Liver (tissue), 9 donors: Measurements from ENCODE around the gene SURF2. TPM values are rescaled to one million over a fixed set of nuclear protein-coding genes. Genes with fewer than 3 reads are reported as not detected.

Experiments
- DNase-seq: peaks from one replicate; pipeline ENCODE4 v3.0.0-alpha.2; 2017; ENCODE audit warnings: low spot score
- H3K27ac ChIP-seq, 2 donors: one replicate each; pipeline ENCODE4 v1.7.0; 2013; ENCODE audit warnings: inconsistent platforms in 2 of 2, low read length in 2 of 2, control low read depth in 1 of 2, low read depth in 1 of 2, mild to moderate bottlenecking in 1 of 2
- H3K27me3 ChIP-seq, 4 donors: one replicate each; pipeline versions ENCODE4 v1.6.1 to v1.7.0; 2013; ENCODE audit warnings: low read length in 3 of 4, inconsistent platforms in 1 of 4, mild to moderate bottlenecking in 1 of 4, moderate library complexity in 1 of 4; ENCODE audit not compliant: control insufficient read depth in 4 of 4, insufficient read depth in 4 of 4
- H3K36me3 ChIP-seq, 4 donors: one replicate each; pipeline versions ENCODE4 v1.6.1 to v1.7.0; 2013; ENCODE audit warnings: low read length in 3 of 4, mild to moderate bottlenecking in 3 of 4, low read depth in 1 of 4, moderate library complexity in 1 of 4; ENCODE audit not compliant: control insufficient read depth in 4 of 4, insufficient read depth in 3 of 4
- H3K4me1 ChIP-seq, 4 donors: one replicate each; pipeline versions ENCODE4 v1.6.1 to v1.7.0; 2013; ENCODE audit warnings: low read length in 3 of 4, mild to moderate bottlenecking in 3 of 4, moderate library complexity in 1 of 4; ENCODE audit not compliant: control insufficient read depth in 4 of 4, insufficient read depth in 4 of 4
- H3K4me3 ChIP-seq, 3 donors: one replicate each; pipeline versions ENCODE4 v1.6.1 to v1.7.0; 2013; ENCODE audit warnings: low read length in 3 of 3, control low read depth in 1 of 3, low read depth in 1 of 3, mild to moderate bottlenecking in 1 of 3
- H3K9ac ChIP-seq, 2 donors: one replicate each; pipeline ENCODE4 v1.7.0; 2013; ENCODE audit warnings: low read length in 2 of 2, mild to moderate bottlenecking in 2 of 2, moderate library complexity in 2 of 2, control low read depth in 1 of 2, low read depth in 1 of 2
- H3K9me3 ChIP-seq, 4 donors: one replicate each; pipeline versions ENCODE4 v1.6.1 to v1.7.0; 2013; ENCODE audit warnings: low read length in 3 of 4; ENCODE audit not compliant: control insufficient read depth in 4 of 4
- ATF3 ChIP-seq: IDR thresholded peaks from 2 replicates; pipeline ENCODE4 v1.6.1; 2016; ENCODE audit warnings: antibody characterized with exemption
- CTCF ChIP-seq: fragments of 150-350 bp; IDR thresholded peaks from 2 replicates; pipeline ENCODE4 v1.5.1; 2017; ENCODE audit warnings: improper control_type of control experiment, low read depth, low read length; ENCODE audit not compliant: missing input control
- EGR1 ChIP-seq, 2 donors: IDR thresholded peaks; 2 replicates each; pipeline ENCODE4 v1.6.1; 2016 to 2018; ENCODE audit warnings: antibody characterized with exemption in 2 of 2, low read depth in 2 of 2
- FOXA1 ChIP-seq: IDR thresholded peaks from 2 replicates; pipeline ENCODE4 v1.6.1; 2016; ENCODE audit warnings: antibody characterized with exemption
- FOXA2 ChIP-seq: IDR thresholded peaks from 2 replicates; pipeline ENCODE4 v1.6.1; 2016; ENCODE audit warnings: antibody characterized with exemption
- GABPA ChIP-seq, 2 donors: IDR thresholded peaks in 1 of 2; conservative IDR thresholded peaks in 1 of 2; 2 replicates each; pipeline ENCODE4 v1.6.1; 2016; ENCODE audit warnings: antibody characterized with exemption in 2 of 2, mild to moderate bottlenecking in 1 of 2, moderate library complexity in 1 of 2
- HNF4A ChIP-seq, 2 donors: conservative IDR thresholded peaks; 2 replicates each; pipeline ENCODE4 v1.6.1; 2016; ENCODE audit warnings: antibody characterized with exemption in 2 of 2, mild to moderate bottlenecking in 2 of 2
- HNF4G ChIP-seq: IDR thresholded peaks from 2 replicates; pipeline ENCODE4 v1.6.1; 2016; ENCODE audit warnings: antibody characterized with exemption
- JUND ChIP-seq, 2 donors: IDR thresholded peaks; 2 replicates each; pipeline ENCODE4 v1.6.1; 2016; ENCODE audit warnings: antibody characterized with exemption in 2 of 2
- MAX ChIP-seq: IDR thresholded peaks from 2 replicates; pipeline ENCODE4 v1.6.1; 2016; ENCODE audit warnings: antibody characterized with exemption
- NR2F2 ChIP-seq: IDR thresholded peaks from 2 replicates; pipeline ENCODE4 v1.6.1; 2016; ENCODE audit warnings: antibody characterized with exemption
- RAD21 ChIP-seq, 2 donors: IDR thresholded peaks; 2 replicates each; pipeline ENCODE4 v1.6.1; 2016; ENCODE audit warnings: antibody characterized with exemption in 2 of 2, mild to moderate bottlenecking in 2 of 2
- RXRA ChIP-seq, 2 donors: IDR thresholded peaks; 2 replicates each; pipeline ENCODE4 v1.6.1; 2017 to 2018; ENCODE audit warnings: antibody characterized with exemption in 2 of 2, mild to moderate bottlenecking in 1 of 2
- SP1 ChIP-seq: IDR thresholded peaks from 2 replicates; pipeline ENCODE4 v1.6.1; 2018; ENCODE audit warnings: antibody characterized with exemption, mild to moderate bottlenecking
- ZBTB33 ChIP-seq: IDR thresholded peaks from 2 replicates; pipeline ENCODE4 v1.6.1; 2016; ENCODE audit warnings: antibody characterized with exemption
- WGBS: extraction: QIAGEN DNeasy Blood & Tissue Kit; methylation state at CpG from one replicate; pipeline ENCODE4 v1.1.7; 2013; 5-methylcytosine and 5-hydroxymethylcytosine counted together
- polyA plus RNA-seq, 2 donors: library from polyadenylated mRNA; stranded (reverse) in 1 of 2; unstranded in 1 of 2; fragments of 200-250 nt in 1 of 2; fragments of >200 nt in 1 of 2; fragmentation: Nextera tagmentation in 1 of 2; extraction: Ambion mirVana in 1 of 2; gene quantifications; one replicate each; pipeline versions ENCODE4 v1.2.1 to v1.2.3, GENCODE V29; 2013 to 2015
- total RNA-seq, 2 donors: library from RNA; depleted of rRNA; stranded (reverse); fragments of >200 nt; gene quantifications; one replicate each; pipeline ENCODE4 v1.2.3, GENCODE V29; 2014
- donor health status: healthy.
- donor health status: healthy.
- donor health status: healthy.
- donor health status: healthy.
- donor health status: healthy.

The SURF2 gene
- total and polyA plus RNA-seq, 4 donors, result 6.0 to 15.8 (median 13.7) TPM

- Histone ChIP-seq H3K36me3 (peaks cover 0 to 42% (median 9%) of the 10 kb centered on the region in 4 donors), H3K27me3 (no peaks in the 10 kb centered on the region), H3K27ac (no peak overlapping the region), H3K9me3 (no peaks in the 10 kb centered on the region), H3K4me3 (no peak overlapping the region), H3K4me1 (peaks cover 4 to 25% (median 14%) of the 10 kb centered on the region in 4 donors), H3K9ac (no peak overlapping the region)
- 97% methylated on average over 12 of the region's 12 CpGs for WGBS
- no peak for DNase-seq
- no peak for TF ChIP-seq ZBTB33
- TF ChIP-seq FOXA1, result no peak
- TF ChIP-seq MAX, result no peak
- no peak for TF ChIP-seq ATF3
- TF ChIP-seq RXRA (IDR thresholded peaks at IDR 0.05), result no peak
- TF ChIP-seq HNF4A (conservative IDR thresholded peaks at IDR 0.05), result no peak
- no peak for TF ChIP-seq HNF4G
- no peak for TF ChIP-seq RAD21 (IDR thresholded peaks at IDR 0.05)
- no peak for TF ChIP-seq GABPA (IDR thresholded peaks at IDR 0.05 in 1 of 2, conservative IDR thresholded peaks at IDR 0.05 in 1 of 2)
- no peak for TF ChIP-seq SP1
- no peak for TF ChIP-seq CTCF
- TF ChIP-seq JUND (IDR thresholded peaks at IDR 0.05), result no peak
These were observed 11.4 kb upstream of the SURF2 start for GRCh38 chr9:133344979-133345378.

- TF ChIP-seq GABPA (IDR thresholded peaks at IDR 0.05 in 1 of 2, conservative IDR thresholded peaks at IDR 0.05 in 1 of 2) (no peak), EGR1 (IDR thresholded peaks at IDR 0.05; ENCODE audit: low read depth in 2 of 2) (no peak), FOXA1 (no peak), NR2F2 (no peak), HNF4G (no peak), FOXA2 (no peak)
- no peak overlapping the region for H3K4me3 ChIP-seq
- DNase-seq, result no peak
- no peak overlapping the region for H3K27ac ChIP-seq
- H3K9ac ChIP-seq, result no peak overlapping the region
- no peaks in the 10 kb centered on the region for H3K9me3 ChIP-seq
- peaks cover 4 to 25% (median 14%) of the 10 kb centered on the region in 4 donors for H3K4me1 ChIP-seq
- no peaks in the 10 kb centered on the region for H3K27me3 ChIP-seq
- 96% methylated on average over 6 of the region's 6 CpGs for WGBS
- peaks cover 0 to 44% (median 14%) of the 10 kb centered on the region in 4 donors for H3K36me3 ChIP-seq
These were observed 10.8 kb upstream of the SURF2 start for GRCh38 chr9:133345596-133345995.
